BE2C (cell line): ENCODE data around the gene THY1.
A peak's percentile ranks its signal among the peaks of the same experiment; 100 is the strongest.

Experiments
- DNase-seq: peaks from one replicate; pipeline ENCODE4 v3.0.0-alpha.2; 2020
- H3K27me3 ChIP-seq: fragments of 250-450 bp; sonication (Bioruptor Pico); 2 replicates; pipeline ENCODE4 v1.5.1; 2020; ENCODE audit warnings: mild to moderate bottlenecking
- H3K36me3 ChIP-seq: fragments of 250-450 bp; sonication (Bioruptor Pico); 2 replicates; pipeline ENCODE4 v1.5.1; 2020; ENCODE audit warnings: mild to moderate bottlenecking
- H3K4me1 ChIP-seq: fragments of 250-450 bp; sonication (Bioruptor Pico); 2 replicates; pipeline ENCODE4 v1.5.1; 2020
- H3K4me3 ChIP-seq: 2 replicates; pipeline ENCODE4 v1.5.1; 2011; ENCODE audit warnings: low read depth, low read length
- H3K9me3 ChIP-seq: fragments of 250-450 bp; sonication (Bioruptor Pico); 2 replicates; pipeline ENCODE4 v1.5.1; 2020
- TF ChIP-seq, protein P1 (sequence below): IDR thresholded peaks from 2 replicates; pipeline ENCODE4 v1.5.1; 2012; ENCODE audit warnings: mild to moderate bottlenecking, low read depth, low read length

THY1 gene

DNA sequence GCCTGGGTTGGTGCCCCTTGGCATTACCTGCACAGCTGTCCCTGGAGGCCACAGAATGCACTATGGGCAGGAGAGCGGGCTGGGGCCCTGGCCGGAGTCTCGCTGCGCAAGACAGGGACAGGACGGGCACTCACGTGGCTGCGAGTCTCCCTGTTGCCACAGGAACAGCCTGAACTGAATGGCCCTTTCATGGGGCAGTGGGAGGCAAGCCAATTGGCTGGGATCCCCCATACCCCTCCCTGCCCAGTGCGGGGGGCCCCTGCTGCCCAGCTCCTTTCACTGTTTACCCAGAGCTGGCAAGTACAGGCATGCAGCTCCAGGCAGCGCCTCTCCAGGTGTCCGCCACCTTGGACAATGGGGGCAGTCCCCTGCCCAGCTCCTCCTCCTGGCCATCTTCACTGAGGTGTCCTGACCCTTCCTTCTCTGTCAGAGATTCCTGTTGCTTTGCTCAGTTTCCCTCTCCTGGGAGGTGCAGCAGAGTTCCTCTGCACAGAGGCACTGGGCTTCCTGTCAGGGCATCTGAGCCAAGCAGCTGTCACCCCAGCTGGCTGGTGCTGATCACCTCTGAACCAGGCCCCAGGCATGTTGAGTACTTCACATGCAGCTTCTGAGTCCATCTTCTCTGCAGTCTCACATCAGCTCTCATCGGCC lies 46.6 kb downstream of the THY1 start:
- H3K4me3 ChIP-seq: no peak overlapping the region
- H3K9me3 ChIP-seq: no peaks in the 10 kb centered on the region
- no peaks in the 10 kb centered on the region for H3K27me3 ChIP-seq
- DNase-seq: peak; percentile 39
- peaks cover 44% of the 10 kb centered on the region for H3K4me1 ChIP-seq
- TF ChIP-seq, protein P1, sequence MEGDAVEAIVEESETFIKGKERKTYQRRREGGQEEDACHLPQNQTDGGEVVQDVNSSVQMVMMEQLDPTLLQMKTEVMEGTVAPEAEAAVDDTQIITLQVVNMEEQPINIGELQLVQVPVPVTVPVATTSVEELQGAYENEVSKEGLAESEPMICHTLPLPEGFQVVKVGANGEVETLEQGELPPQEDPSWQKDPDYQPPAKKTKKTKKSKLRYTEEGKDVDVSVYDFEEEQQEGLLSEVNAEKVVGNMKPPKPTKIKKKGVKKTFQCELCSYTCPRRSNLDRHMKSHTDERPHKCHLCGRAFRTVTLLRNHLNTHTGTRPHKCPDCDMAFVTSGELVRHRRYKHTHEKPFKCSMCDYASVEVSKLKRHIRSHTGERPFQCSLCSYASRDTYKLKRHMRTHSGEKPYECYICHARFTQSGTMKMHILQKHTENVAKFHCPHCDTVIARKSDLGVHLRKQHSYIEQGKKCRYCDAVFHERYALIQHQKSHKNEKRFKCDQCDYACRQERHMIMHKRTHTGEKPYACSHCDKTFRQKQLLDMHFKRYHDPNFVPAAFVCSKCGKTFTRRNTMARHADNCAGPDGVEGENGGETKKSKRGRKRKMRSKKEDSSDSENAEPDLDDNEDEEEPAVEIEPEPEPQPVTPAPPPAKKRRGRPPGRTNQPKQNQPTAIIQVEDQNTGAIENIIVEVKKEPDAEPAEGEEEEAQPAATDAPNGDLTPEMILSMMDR: no peak
- H3K36me3 ChIP-seq: no peaks in the 10 kb centered on the region

DNA sequence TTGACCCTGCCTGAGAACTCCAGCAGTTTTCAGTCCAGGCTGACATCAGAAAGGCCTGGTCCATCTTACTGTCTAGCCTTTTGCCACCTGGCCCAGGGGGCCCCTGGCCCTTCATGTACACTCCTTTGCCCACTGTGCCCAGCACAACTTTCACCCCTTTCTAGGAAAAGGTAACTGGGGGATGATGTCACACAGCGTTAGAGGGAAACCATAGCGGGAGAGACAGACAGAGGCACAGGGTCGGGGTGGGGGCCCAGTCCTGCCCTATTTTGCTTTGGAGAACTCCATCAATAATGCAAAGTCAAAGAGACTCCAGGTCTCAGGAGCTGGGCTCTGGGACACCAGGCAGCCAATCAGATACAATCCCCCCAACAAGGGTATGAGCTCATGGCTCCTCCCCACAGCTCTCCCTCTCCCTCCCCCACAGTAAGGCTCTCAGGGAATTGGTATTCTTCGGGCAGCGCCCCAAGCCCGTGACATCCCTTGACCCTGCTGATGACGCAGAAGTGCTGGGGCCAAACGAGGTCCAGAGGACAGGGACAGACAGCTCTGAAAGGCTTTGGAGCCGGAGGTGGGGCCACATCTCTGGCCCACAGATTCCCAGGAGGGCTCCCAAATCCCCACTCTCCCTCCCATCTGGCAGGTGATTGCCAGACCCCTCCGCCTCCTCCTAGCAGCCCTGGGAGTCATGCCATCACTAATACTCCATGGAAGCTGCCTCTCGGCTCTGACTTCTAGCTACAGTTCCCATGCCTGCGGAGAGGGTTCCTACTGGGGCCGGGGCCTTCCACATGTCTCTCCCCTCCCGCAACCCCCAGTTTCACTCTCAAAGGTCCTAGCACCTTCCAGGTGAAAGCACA lies 47.4 kb downstream of the THY1 start:
- H3K4me1 ChIP-seq: peaks cover 52% of the 10 kb centered on the region
- H3K36me3 ChIP-seq: no peaks in the 10 kb centered on the region
- no peak overlapping the region for H3K4me3 ChIP-seq

DNA sequence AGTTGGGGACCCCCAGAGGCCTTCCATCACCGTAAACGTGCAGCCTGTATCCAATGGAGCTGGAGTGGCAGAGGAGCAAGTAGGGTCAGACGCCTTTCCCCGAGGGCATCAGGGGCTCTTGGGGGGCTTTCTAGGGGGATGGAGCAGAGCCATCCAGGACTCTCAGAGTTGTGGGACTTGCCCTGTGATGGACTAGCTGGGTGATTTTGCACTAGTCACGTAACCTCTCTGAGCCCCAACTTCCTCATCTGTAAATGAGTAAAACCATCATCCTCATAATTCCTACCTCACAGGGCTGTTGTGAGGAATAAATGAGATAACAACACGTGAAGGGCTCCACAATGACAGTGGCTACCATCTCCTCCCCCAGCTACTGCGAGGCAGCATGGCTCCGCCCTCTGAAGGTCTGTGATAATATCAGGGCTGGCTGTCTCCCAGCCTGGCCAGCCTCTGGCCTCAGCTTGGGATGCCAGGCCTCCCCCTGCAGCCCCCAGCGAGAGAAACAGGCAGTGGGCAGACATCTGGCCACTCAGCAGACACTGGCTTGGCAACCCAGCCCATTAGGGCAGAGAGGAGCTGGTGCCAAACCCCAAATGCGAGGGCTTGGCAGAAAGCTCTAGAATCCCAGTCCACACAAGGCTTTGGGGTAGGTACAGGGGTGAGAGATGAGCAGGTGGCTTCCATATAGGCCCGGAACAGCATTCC lies 48.2 kb downstream of the THY1 start:
- DNase-seq: peak; percentile 89
- TF ChIP-seq, protein P1: no peak; the same call in 1 of the 2 replicates
- H3K4me1 ChIP-seq: peaks cover 60% of the 10 kb centered on the region
- H3K4me3 ChIP-seq: peak overlapping the region; percentile 10; the same call in 1 of the 2 replicates
- no peaks in the 10 kb centered on the region for H3K36me3 ChIP-seq
- no peaks in the 10 kb centered on the region for H3K27me3 ChIP-seq
- no peaks in the 10 kb centered on the region for H3K9me3 ChIP-seq

More for the DNA sequence above, 47.4 kb downstream of the THY1 start:
- Histone ChIP-seq H3K9me3 (no peaks in the 10 kb centered on the region), H3K27me3 (no peaks in the 10 kb centered on the region)
- DNase-seq: peak; percentile 34
- TF ChIP-seq, protein P1: no peak

DNA sequence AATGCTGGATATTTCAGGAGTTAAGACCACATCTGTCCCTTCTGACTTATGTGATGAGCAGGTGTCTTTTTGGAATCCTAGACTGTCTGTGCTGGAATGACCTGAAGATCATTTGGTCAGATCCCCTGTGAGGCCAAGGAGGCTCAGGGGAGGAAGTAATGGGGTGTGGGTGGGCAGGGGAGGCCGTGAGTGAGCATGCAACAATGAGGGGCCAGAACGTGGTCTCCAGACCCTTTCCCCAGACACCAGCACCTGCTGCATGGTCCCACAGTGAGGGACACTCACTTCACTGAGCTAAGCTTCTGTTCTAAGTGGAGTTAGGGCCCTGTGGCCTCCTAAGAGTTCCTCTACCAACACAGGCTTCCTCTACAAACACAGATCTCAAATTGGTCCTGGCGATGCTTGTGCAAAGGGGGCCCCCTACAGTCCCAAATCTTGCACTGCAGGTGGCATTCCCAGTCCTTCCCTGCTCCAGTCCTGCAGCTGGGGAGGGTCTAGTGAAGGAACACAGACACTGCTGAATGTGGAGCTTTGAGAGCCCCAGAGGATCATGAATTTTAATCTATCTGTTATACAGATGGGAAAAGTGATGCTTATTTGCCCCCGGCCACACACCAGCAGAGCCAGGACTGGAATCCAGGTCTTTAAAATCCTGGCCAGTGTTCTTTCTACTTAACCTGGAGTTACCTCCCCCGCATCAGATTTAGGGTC lies 48.9 kb downstream of the THY1 start:
- Histone ChIP-seq H3K27me3 (no peaks in the 10 kb centered on the region), H3K4me3 (peak overlapping the region; percentile 10; the same call in 1 of the 2 replicates), H3K4me1 (peaks cover 66% of the 10 kb centered on the region), H3K9me3 (no peaks in the 10 kb centered on the region), H3K36me3 (no peaks in the 10 kb centered on the region)
- DNase-seq: peak; percentile 90
- TF ChIP-seq, protein P1: peak; percentile 98

DNA sequence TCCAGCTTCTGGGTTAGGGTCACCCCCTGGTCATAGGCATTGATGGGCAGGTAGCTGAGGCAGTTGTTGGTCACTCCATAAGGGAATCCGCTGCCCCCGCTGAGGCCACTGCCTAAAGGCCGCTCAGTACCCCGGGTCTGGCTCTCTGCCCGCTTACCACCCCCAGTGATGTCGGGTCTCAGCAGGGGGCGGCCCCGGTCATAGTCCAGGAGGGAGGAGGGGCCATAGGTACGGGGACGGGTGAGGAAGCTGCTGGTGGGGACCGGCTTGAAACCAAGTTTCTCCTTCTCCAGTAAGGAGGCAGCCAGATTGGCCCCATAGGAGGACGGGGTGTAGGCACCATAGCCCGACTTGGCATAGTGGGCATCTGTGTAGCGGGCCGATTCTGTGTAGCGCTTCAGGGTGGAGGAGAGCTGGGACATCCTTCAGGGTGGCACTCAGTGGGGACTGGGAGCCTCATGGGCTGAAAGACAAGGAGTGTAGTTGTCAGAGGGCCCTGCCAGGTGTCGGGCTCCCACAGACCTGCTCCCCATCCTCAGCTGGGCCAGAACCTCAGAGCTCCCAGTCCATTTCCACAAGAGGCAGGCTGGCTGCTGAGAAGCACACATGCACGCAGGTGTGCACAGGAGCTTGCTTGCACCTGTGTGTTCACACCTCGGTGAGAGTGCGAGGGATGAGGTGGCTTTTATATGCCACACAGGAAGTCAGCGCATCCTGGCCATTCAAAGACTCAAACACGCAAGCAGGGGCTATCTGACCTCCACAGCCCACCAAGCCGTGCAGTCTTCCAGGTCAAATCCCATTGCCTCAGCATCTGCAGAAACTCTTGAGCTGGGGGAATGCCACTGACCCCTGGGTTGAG lies 49.7 kb downstream of the THY1 start:
- Histone ChIP-seq H3K9me3 (no peaks in the 10 kb centered on the region), H3K4me3 (no peak overlapping the region), H3K4me1 (peaks cover 72% of the 10 kb centered on the region), H3K36me3 (no peaks in the 10 kb centered on the region), H3K27me3 (no peaks in the 10 kb centered on the region)
- no peak for DNase-seq
- TF ChIP-seq, protein P1: no peak
